Tibial nerve (tissue), 4 donors: ENCODE data around the gene ATP6V0E1. TPM values are rescaled to one million over a fixed set of nuclear protein-coding genes. Genes with fewer than 3 reads are reported as not detected.

Source experiments
- DNase-seq, 2 donors: peaks; one replicate each; pipeline ENCODE4 v3.0.0-alpha.2; 2019; ENCODE audit warnings: low spot score in 2 of 2
- H3K27ac ChIP-seq, 4 donors: fragments of 200-600 bp; sonication (generic) in 3 of 4; one replicate each; pipeline ENCODE4 v1.5.1; 2017 to 2019; ENCODE audit warnings: mild to moderate bottlenecking in 1 of 4
- H3K27me3 ChIP-seq, 2 donors: fragments of 200-600 bp; sonication (generic) in 1 of 2; one replicate each; pipeline versions ENCODE4 v1.5.1 to v1.6.0; 2017 to 2019
- H3K36me3 ChIP-seq, 3 donors: fragments of 200-600 bp; sonication (generic); one replicate each; pipeline ENCODE4 v1.5.1; 2018 to 2019
- H3K4me1 ChIP-seq, 4 donors: fragments of 200-600 bp; sonication (generic) in 3 of 4; one replicate each; pipeline ENCODE4 v1.5.1; 2017 to 2019
- H3K4me3 ChIP-seq, 4 donors: fragments of 200-600 bp; sonication (generic) in 3 of 4; one replicate each; pipeline ENCODE4 v1.5.1; 2017 to 2019; ENCODE audit warnings: mild to moderate bottlenecking in 1 of 4, moderate library complexity in 1 of 4
- H3K9me3 ChIP-seq, 4 donors: fragments of 200-600 bp; sonication (generic) in 3 of 4; one replicate each; pipeline ENCODE4 v1.5.1; 2017 to 2019
- EP300 ChIP-seq, 2 donors: sonication (generic); formaldehyde crosslinking; IDR thresholded peaks; one replicate each; pipeline ENCODE4 v1.6.1; 2017; ENCODE audit warnings: antibody characterized with exemption in 2 of 2, mild to moderate bottlenecking in 1 of 2
- POLR2A ChIP-seq, 2 donors: fragments of 450-650 bp; IDR thresholded peaks; one replicate each; pipeline ENCODE4 v1.6.1; 2017; ENCODE audit warnings: antibody characterized with exemption in 2 of 2, mild to moderate bottlenecking in 2 of 2, moderate library complexity in 2 of 2
- WGBS, 2 donors: methylation state at CpG; one replicate each; pipeline ENCODE4 v1.1.5; 2018; 5-methylcytosine and 5-hydroxymethylcytosine counted together
- total RNA-seq, 4 donors: library from RNA; depleted of rRNA; stranded (reverse); fragments of >200 nt; gene quantifications; one replicate each; pipeline ENCODE4 v1.1.0, GENCODE V29; 2016
- TF ChIP-seq, protein P1 (sequence below), 5 experiments: fragments of 200-600 bp in 3 of 5; fragments of 450-650 bp in 2 of 5; sonication (generic) in 3 of 5; IDR thresholded peaks; one replicate each; pipeline ENCODE4 v1.5.1; 2016 to 2019; ENCODE audit warnings: antibody characterized with exemption in 5 of 5, mild to moderate bottlenecking in 3 of 5, moderate library complexity in 2 of 5

The ATP6V0E1 gene
- total RNA-seq, 4 donors from 2014 or later, result 88.8 to 121 (median 92.0) TPM

DNA sequence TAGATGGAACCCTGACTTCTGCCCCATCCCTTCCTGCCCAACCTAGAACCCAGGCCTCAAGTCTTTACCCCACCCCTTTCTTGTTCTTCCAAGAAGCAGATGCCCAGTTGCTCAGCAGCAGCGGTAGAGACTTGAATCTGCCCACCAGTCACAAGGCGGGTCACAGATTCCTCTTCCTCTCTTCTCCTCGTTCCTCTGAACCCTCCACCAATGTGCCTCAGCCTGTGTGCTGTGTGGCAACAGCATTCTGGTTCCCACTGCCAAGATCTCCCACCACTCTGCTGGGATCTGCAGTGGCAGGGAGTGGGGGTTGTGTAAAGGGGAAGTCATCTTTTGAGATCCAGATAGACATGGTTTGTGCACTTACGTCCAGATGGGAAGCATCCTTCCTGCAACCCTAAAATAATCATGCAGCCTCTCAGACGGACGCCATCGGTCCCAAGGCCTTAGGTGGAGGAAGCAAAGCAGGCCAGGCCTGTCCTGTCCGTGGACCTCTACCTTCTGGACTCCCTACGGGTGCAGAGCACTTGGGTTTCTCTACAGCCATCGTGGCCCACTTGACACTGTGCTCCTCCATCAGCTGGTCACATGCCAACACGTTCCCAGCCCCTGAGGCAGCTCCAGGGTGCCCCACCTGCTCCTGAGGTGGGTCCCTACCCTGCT, 32.1 kb upstream of the ATP6V0E1 start:
- Histone ChIP-seq H3K36me3 (peaks cover 0 to 50% (median 12%) of the 10 kb centered on the region in 3 donors), H3K9me3 (no peaks in the 10 kb centered on the region), H3K4me3 (no peak overlapping the region), H3K4me1 (no peaks in the 10 kb centered on the region), H3K27ac (peak overlapping the region in 1 of 4 donors; percentile 45), H3K27me3 (no peaks in the 10 kb centered on the region)
- WGBS, 2 donors, result 77 to 81% methylated on average over 11 of the region's 11 CpGs
- no peak for DNase-seq
- no peak for TF ChIP-seq EP300 (IDR thresholded peaks at IDR 0.05)
- TF ChIP-seq POLR2A (IDR thresholded peaks at IDR 0.05), result no peak
- TF ChIP-seq, protein P1, sequence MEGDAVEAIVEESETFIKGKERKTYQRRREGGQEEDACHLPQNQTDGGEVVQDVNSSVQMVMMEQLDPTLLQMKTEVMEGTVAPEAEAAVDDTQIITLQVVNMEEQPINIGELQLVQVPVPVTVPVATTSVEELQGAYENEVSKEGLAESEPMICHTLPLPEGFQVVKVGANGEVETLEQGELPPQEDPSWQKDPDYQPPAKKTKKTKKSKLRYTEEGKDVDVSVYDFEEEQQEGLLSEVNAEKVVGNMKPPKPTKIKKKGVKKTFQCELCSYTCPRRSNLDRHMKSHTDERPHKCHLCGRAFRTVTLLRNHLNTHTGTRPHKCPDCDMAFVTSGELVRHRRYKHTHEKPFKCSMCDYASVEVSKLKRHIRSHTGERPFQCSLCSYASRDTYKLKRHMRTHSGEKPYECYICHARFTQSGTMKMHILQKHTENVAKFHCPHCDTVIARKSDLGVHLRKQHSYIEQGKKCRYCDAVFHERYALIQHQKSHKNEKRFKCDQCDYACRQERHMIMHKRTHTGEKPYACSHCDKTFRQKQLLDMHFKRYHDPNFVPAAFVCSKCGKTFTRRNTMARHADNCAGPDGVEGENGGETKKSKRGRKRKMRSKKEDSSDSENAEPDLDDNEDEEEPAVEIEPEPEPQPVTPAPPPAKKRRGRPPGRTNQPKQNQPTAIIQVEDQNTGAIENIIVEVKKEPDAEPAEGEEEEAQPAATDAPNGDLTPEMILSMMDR (IDR thresholded peaks at IDR 0.05), result no peak

GRCh38 chr5:172952034-172952511, 31.5 kb upstream of the ATP6V0E1 start:
- Histone ChIP-seq H3K27me3 (no peaks in the 10 kb centered on the region), H3K36me3 (peaks cover 0 to 47% (median 12%) of the 10 kb centered on the region in 3 donors), H3K4me3 (no peak overlapping the region), H3K27ac (peak overlapping the region in 1 of 4 donors; percentile 45), H3K9me3 (no peaks in the 10 kb centered on the region), H3K4me1 (no peaks in the 10 kb centered on the region)
- DNase-seq, result no peak
- WGBS, 2 donors, result 65 to 69% methylated on average over 4 of the region's 4 CpGs
- TF ChIP-seq, protein P1 (IDR thresholded peaks at IDR 0.05), result no peak
- no peak for TF ChIP-seq EP300 (IDR thresholded peaks at IDR 0.05)
- TF ChIP-seq POLR2A (IDR thresholded peaks at IDR 0.05), result no peak

GRCh38 chr5:172953776-172954675, 29.5 kb upstream of the ATP6V0E1 start:
- no peak for DNase-seq
- Histone ChIP-seq H3K4me3 (no peak overlapping the region), H3K4me1 (peaks cover 0 to 10% (median 2%) of the 10 kb centered on the region in 4 donors), H3K9me3 (no peaks in the 10 kb centered on the region), H3K27ac (peak overlapping the region in 2 of 4 donors; percentile 8 to 47), H3K27me3 (no peaks in the 10 kb centered on the region), H3K36me3 (peaks cover 0 to 31% (median 12%) of the 10 kb centered on the region in 3 donors)
- 61 to 67% methylated on average over 15 of the region's 15 CpGs for WGBS, 2 donors
- TF ChIP-seq POLR2A (IDR thresholded peaks at IDR 0.05), result no peak
- TF ChIP-seq, protein P1 (IDR thresholded peaks at IDR 0.05), result no peak
- TF ChIP-seq EP300 (IDR thresholded peaks at IDR 0.05), result peak in 1 of 2 donors; percentile 57

GRCh38 chr5:172954751-172955159, 28.8 kb upstream of the ATP6V0E1 start:
- 83 to 85% methylated on average over 8 of the region's 8 CpGs for WGBS, 2 donors
- H3K4me1 ChIP-seq, result peaks cover 0 to 12% (median 5%) of the 10 kb centered on the region in 4 donors
- H3K4me3 ChIP-seq, result no peak overlapping the region
- H3K27me3 ChIP-seq, result no peaks in the 10 kb centered on the region
- peak overlapping the region in 2 of 4 donors; percentile 8 to 36 for H3K27ac ChIP-seq
- DNase-seq, result no peak
- H3K9me3 ChIP-seq, result no peaks in the 10 kb centered on the region
- H3K36me3 ChIP-seq, result peaks cover 0 to 24% (median 9%) of the 10 kb centered on the region in 3 donors
- TF ChIP-seq EP300 (IDR thresholded peaks at IDR 0.05) (no peak), POLR2A (IDR thresholded peaks at IDR 0.05) (no peak)
- TF ChIP-seq, protein P1 (IDR thresholded peaks at IDR 0.05), result no peak
